ENCODE measurements around the gene SH2D7.
A peak's percentile ranks its signal among the peaks of the same experiment; 100 is the strongest.

SH2D7 gene

DNA sequence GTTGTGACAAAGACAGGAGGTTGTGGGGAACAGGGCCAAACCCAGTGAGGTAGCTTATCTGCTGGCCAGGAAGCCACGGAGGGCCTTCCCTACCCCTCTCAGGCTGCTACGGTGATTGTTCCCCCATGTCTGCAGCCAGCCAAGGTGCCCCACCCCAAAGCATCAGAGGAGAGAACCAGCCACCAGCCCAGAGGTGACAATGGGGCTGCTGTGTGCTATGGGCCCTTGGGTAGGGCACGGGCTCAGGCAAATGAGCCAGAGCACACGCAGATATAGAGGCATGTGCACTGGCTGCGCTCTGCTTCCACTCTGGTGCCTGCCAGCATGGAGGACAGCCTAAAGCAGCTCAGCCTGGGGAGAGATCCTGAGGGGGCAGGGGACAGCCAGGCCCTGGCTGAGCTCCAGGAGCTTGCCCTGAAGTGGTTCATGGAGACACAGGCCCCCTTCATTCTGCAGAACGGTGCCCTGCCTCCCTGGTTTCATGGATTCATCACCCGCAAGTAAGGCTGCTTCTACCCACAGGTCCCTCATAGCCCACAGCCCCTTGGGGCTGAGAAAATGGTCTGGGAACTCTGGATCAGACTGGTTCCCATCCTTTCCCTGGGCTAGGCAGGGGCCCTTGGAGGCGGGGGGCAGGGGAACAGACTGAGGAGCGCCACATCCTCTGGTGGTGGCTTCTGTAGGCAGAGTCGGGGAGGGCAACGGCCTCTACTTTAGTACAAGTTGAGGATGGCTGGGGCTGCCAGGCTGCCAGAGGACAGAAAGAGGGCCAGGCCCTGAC is at the start of gene SH2D7:
Gene SH2D7 (plus strand): TSS at position 301 of the 781 bp plus-strand sequence. CDS start 24 bp downstream, at position 325.
- no peak for DNase-seq (ENCODE audit: low read depth)

DNA sequence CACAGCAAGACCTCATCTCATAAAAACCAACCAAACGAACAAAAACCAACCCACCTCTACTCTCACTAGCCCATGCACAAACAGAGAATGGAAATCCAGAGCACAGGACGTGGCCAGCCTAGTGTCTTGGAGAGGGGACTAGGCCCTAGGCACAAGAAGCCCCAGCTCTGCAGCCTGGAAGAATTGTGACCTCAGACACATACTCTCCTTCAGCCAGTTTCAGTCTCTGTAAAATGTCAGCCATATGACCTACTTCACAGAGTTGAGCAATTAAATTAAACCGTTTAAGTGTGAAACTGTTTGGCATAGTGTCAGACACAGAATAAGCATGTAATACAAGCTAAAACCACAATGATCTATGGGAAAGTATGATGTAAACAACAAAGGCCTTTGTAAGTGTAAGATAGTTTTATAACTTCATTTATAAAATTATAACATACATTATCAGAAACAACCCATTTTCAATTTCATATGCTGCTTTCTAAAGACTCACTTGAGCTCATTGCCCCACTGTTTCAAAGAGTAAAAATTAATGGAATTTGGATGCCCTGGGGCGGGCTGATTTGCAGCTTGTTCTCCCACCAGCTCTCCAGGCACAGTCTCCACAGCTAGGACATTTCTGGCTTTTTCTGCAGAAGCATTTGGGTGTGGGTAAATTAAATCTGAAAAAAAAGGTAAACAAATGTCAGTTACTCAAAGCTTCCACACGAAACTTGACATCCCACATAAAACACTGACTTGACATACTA is 47.8 kb upstream of the SH2D7 start:
- DNase-seq (ENCODE audit: low read depth): no peak

DNA sequence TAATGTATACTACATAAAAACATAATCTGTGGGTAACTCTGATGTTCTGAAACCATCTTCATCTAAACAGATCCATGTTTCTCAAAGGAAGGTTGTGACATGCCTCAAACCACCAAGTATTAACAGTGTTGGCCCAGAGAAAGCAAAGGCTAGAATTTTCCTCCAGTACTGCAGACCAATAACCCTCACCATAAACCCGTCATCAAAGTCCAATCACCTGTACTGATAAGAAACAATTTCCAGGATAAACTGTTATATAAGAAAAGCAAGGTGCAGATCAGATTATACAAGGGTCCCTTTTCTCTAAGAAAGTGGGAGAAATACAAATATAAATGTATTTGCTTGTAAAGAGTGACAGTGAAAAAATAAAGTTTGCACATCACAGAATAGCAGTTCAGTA is 47.2 kb upstream of the SH2D7 start:
- DNase-seq (ENCODE audit: low read depth): no peak

DNA sequence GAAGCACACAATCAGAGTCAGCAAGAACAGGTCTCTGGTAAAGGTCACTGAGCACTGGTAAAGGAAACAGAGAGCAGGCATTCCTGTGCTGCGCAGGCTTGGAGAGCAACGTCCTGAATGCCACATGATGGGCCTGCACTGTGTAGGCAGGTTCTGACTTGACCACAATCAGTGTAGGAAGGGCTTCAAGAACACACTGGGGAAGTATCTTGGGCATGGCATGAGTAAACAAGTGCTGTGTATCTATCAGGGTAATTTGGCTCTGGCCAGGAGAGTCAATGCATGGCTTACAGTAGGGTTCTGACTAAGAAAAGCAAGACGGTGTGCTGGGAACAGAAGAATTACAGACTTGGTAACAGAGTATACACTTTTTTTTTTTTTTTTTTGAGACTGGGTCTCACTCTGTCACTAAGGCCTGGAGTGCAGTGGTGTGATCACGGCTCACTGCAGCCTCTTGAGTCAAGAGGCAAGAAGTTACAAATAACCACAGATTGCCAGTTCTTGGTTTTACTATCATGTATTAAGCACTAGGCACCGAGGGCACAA is 45.5 kb upstream of the SH2D7 start:
- no peak for DNase-seq (ENCODE audit: low read depth)

DNA sequence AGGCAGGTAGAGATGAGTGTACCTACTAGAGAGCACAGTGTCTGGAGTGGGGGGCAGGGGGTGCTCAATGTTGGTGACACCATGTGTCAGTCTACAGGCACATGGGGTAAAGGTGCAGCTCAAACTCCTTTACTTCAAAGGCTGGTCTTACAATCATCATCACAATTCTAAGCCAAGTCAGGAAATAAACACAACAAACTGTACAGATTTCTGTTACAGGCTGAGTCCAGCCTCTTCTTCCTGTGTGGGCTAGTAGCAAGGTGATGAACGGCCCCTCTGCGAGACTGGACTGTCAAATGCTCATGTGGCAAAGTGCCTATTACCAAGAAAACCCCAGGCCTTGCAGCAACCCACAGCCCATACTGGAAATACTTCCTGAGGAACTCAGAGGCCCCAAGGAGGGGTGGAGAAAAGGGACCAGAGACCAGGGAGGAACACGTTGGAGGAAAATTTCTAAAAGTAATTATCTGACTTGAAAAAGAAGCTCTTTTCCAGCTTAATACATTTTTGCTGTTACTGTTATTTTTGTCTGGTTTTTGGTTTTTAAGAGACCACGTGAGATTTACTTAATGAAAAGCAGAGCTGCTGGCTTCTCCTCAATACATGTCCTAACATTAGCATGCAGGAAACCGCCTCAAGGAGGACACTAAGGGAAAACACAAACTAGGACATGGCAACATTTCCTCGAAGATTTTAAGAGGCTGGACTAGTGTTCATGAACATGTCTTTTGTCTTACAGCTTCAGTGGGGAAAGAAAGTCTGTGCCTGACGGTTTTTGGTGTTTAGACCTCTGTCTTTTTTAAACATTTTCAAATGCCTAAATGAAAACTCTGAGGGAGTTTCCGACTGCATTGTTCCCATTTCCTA is 44.4 kb upstream of the SH2D7 start:
- DNase-seq (ENCODE audit: low read depth): no peak

DNA sequence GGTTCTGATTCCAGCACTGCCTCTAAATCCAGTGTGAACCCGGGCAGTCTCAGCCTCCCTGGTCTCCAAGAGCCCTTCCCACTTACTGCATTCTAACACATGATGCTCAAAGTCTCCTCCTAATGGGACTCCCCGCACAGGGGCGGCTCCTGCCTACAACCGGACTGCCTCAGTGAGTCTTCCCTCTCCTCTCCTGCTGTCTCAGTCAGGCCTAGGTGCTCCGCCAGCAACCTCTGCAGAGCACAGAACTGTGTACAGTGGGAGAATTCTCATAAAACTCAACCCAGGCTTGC is 43.8 kb upstream of the SH2D7 start:
- no peak for DNase-seq (ENCODE audit: low read depth)

DNA sequence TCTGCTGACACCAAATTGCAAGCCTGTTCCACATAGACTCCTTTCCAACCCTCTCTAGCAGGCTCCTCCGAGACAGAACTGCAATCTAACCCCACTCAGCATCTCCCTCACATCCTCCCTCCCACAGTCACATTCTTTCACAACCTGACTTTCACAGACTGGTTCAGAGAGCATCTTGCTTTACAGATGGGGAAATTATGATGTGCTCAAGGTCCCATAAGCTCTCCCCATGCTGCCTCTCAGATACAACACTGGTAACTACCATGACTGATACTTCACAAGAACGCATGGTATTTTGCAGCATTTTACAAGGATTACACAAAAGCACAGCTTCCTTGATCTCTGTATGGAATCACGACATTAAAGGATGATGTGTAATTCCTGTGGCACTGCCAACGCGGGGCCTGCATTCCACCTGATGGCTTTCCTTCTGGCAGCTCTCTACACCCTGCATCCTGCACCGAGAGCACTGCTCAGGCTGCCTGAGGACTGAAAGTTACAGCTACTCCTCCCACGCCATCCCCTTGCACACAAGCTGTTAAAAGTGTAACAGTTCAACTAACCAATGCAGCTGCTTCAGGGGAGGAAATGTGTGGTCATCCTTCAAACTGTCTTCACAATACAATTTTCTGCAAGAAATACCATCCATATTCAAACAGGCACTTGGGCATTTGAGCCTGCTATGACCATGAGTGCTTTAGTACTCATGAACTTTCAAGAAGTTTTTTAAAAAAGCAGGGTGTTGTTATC is 42.5 kb upstream of the SH2D7 start:
- DNase-seq (ENCODE audit: low read depth): peak; percentile 65

DNA sequence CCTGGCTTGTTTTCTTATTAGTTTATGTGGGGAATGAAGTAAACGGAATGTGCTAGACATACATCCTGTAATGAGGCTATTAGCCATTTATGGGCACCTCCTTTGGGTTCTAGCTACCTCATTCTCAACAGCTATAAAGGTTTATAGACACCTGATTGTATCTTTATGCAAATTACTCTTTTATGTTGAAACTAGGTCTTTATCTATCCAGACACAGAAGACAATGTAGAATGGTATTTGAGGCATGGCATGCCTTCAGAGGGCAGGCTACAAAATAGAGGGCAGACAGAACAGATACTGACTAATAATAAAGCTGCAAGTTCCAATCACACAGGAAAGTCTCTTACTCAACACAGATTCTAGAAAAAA is 41.9 kb upstream of the SH2D7 start:
- DNase-seq (ENCODE audit: low read depth): no peak

DNA sequence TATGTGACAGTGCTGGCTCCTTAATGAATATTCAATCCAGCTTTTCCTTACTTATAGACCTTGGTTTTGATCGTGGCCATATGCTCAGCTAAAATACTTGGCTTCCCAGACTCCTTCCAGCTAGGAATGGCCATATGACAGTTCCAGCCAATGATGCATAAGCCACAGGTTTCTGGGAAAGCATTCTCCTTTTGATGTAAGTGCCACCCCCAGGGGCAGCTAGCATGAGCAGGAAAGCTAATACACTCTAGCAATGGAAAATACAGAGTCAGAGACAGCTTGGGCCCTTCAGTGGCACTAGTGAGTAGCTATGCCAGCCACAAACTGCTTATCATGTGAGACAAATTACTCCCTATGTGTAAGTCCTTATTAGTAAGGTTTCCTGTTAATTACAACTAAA is 41.5 kb upstream of the SH2D7 start:
- no peak for DNase-seq (ENCODE audit: low read depth)

DNA sequence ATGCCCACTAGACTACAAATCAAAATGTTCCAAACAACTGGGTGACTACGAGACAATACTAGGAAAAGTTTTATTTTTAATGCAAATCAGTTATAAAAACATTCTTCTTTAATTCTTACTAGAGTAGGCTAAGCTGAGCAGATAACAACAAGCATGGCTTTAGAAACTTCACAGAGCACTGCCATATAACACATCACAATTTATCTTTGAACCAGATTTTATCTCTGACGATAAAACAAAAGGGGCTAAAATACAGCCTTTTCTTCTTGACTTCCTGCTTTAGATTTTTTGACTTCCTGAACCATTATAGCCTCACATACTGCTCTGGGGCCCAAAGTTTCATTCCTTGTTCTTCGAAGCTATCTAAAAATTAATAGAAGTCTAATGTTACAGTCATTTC is 40.8 kb upstream of the SH2D7 start:
- DNase-seq (ENCODE audit: low read depth): no peak

DNA sequence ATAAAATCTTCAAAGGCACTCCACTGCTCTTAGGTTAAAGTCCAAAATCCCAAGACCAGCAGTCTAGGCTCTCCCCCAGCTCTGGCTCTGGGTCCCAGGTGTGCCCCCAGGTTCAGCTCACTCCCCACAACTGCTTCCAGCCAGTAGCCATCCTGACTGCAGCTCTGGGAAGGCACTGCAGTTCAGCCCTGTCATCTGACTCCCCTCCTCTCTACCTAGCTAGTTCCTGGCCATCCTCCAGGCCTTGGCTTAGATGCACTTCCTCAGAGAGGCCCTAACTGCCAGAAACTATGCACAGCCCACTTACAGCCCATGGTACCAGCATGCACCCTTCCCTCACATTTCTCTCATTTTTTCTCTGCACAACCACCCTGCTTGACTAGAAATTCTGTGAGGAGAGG is 40.4 kb upstream of the SH2D7 start:
- DNase-seq (ENCODE audit: low read depth): no peak

DNA sequence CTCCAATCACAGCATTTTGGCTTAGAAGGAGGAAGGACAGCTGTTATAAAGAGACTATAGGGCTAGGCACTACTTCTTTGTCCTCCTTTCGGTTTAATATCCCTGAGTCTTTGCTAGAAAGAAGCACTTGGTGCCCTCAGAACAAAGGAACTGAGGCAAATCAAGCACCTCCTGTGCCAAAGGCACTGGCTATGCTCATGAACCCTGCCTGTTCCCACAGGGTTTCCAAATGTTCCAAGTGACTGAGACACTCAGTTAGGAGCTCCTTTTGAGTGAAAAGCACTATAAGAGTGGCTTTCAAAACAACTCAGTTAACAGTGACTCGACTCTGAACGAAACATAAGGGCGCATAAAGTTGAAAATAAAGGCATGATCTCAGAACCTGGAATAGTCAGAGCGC is 39.8 kb upstream of the SH2D7 start:
- DNase-seq (ENCODE audit: low read depth): no peak

DNA sequence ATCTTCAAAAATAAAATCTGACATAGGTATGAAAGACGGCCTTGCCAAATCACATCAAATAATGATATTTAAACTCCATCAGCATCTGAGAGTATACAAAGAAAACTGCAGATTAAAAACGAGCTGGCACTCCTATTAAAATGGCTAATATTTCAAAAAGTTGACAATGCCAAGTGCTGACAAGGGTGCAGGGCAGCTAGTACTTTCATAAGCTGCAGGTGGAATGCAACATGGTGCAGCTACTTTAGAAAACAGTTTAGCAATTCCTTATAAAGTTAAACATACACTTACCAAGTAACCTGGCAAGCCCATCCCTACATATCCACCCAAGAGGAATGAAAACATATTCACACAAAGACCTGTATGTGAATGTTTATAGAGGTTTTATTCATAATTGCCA is 37.8 kb upstream of the SH2D7 start:
- no peak for DNase-seq (ENCODE audit: low read depth)

DNA sequence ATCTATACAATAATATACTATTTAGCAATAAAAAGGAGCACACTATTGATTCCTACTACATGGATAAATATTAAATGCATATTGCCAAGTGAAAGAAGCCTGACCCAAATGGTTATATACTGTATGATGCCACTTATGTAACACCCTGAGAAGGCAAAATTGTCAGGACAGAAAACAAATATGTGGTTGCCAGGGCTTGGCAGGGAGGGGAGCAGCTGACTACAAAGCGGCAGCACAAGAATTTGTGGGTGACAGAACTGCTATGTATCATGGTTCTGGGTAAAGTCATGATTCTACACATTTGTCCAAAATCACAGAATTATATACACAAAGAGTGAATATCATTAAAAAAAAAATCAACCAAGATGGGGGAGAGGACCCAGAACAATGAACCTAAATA is 37.4 kb upstream of the SH2D7 start:
- DNase-seq (ENCODE audit: low read depth): no peak

DNA sequence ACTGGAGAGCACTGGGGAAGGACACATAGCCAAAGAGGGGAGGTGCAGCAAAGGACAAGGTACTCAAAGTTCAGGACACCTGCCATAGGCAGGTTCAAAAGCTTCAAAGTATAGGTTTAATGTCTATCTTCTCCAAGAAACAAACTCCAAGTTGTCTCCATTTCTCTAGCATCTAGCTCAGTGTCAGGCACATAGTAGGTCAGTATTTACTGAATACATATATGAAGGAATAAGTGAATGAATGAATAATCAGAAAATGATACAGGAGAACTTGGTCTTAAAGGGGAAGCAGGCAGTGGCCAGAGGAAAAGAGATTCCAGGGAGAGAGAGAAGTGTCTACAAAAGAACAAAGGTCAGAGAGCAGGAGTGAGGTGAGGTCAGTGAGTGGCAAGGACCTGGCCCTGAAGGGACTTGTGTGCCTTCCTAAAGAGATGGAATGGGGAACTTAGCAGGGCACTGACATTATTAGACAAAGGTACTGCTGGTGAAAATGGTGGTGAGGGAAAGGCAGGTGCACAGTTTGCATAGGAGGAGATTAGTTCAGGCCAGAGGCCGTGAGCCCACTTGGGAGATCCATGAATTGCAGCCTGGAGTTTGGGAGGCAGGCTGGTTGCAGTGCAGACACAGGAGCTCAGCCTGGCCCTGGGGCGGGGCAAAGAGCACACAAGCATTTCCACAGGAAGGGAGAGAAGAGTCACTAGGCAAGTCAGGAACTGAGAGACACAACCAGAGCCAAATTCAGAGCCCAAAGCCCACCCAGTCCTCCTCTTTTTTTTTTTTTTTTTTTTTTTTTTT is 36.2 kb upstream of the SH2D7 start:
- DNase-seq (ENCODE audit: low read depth): no peak

DNA sequence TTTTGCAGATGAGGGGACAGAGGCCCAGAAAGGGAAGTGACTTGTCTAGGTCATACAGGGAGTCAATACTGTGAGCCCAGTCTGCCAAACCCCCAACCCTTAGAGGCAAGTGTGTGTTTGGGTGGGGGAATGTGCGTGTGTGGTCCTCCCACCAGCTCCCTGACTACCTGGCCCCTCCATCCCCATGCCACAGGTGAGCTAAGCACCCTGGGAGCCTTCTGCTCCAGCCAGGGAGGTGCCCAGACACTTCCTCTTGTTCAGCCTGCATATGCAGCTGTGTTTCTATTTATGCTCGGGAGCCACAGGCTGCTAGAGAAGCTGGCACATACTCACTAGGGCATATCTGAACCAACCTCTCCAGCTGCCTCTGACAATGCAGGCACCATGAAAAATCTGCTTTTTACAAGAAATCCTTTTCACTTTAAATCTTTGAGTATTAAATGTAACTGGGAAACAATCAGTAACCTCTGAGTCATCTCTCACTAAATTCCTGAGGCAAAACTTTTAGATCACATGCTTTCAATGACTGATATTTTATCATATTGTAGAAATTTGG is 35.6 kb upstream of the SH2D7 start:
- DNase-seq (ENCODE audit: low read depth): no peak

DNA sequence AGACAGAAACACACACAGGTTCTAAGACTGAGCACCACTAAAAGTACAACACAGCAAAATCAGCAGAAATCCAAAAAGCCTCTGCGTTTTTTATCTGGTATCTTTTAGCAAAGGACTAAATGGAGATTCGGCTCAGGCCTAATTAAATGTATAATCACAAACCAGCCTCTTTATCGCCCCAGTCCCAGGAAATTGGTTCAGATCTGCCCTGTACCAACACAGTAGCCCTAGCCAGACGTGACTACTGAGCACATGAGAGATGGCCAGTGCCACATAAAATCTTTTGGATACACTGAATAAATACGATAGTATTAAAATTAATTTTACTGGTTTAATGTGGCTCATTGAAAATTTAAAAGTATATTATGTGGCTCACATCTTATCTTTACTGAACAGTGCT is 34.6 kb upstream of the SH2D7 start:
- DNase-seq (ENCODE audit: low read depth): no peak

DNA sequence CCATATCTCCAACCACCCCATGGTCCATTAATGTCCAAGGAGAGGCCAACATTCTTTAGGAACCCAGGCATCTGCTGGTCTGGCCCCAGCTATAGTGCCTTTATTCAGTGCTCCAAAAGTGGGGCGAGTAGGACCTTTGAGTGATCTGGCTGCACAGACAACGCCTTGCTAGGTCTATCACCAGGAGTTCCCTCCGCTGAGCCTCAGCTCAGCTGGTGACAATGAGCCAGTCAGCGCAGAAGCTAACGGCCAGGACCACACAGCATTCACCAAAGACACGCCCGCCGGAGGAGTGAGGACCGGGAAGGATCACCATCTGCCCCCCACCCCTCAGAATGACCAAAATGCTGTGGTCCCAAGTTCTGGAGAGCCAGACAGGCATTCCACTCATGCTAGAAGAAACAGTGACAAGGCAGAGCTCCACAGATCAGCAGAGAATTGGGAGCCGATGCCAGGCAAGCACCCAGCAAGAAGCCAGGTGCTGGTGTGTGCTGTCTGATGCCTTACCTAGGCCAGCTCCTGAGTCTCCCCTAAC is 33.9 kb upstream of the SH2D7 start:
- no peak for DNase-seq (ENCODE audit: low read depth)

DNA sequence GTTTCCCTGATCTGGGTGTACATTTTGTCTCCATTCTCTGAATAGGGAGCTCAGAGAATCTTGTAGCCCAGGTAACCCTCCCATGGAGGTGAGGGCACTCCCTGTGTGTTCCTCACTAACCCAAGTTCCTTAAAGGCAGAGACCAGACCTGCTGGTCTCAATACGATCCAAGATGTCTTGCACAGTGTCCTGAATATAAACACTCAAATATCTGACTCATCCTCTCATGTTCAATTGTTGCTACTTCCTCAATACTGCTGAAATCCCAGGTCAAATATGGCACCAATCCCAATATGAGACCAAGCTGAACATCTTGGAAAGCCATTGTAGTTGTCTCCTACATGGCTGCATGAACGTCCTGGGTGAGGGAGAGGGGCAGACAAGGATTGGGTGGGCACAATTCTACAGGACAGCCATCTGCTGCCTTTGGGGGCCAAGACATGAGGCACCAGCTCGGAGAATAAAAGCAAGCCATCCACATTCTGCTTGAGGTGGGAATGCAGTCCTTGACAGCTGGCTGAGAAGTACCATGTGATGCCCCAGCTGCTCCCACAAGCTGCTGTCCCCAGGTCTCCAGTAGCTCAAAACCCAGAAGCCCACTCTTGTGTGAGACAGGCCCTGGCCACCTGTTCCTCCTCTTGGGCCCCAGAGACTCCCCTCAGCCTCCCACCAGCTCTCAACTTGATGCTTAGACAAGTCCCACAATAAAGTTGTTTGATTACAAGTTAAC is 33.1 kb upstream of the SH2D7 start:
- DNase-seq (ENCODE audit: low read depth): no peak

DNA sequence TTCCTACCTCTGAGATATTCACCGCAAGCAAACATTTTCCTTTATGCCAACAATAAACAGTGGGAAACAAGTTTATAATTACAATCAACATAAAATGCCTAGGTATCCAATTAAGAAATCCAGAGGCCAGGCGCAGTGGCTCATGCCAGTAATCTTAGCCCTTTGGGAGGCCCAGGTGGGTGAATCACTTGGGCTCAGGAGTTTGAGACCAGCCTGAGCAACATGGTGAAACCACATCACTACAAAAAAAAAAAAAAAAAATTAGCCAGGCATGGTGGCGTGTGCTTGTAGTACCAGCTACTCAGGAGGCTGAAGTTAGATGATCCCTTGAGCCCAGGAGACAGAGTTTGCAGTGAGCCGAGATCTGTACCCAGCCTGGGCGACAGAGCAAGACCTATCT is 32.1 kb upstream of the SH2D7 start:
- DNase-seq (ENCODE audit: low read depth): no peak
